GM18870 (cell line): ENCODE measurements around the gene ZNF302.
"Not testable (repeated sequence)": the region's sequence is repeated elsewhere in the genome, so short reads cannot be mapped to it uniquely, and the experiment has no call there.

Source experiments
- ATAC-seq: cut with Tn5 transposase; IDR thresholded peaks from one replicate; pipeline ENCODE4 v1.9.1; 2021; ENCODE audit warnings: moderate library complexity; ENCODE audit not compliant: unreplicated experiment

Gene ZNF302

GRCh38 chr19:34677386-34678084 is at the start of gene ZNF302:
TSS of gene ZNF302 (plus strand) at chr19:34677678. CDS start at chr19:34678805, 1,127 bp downstream.
- peak; percentile 86 for ATAC-seq

DNA sequence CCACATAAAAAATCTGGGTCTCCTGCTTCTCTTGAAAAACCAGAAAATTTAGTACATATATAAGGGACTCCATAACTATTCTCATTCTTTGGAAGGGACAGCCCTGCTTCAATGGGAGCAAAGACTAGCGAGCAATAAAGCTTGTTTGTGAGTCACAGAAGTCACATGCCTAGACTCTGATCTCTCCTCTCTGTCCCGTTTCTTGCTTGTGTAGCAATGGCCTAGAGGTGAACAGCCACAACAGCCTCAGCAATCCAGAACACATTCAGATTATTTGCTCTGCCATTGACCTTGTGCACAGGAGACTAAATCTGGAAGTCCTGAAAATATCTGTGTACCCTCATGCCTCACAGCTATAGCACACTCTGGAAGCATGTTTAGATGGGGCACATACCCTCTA is 43.7 kb upstream of the ZNF302 start:
- no peak for ATAC-seq

DNA sequence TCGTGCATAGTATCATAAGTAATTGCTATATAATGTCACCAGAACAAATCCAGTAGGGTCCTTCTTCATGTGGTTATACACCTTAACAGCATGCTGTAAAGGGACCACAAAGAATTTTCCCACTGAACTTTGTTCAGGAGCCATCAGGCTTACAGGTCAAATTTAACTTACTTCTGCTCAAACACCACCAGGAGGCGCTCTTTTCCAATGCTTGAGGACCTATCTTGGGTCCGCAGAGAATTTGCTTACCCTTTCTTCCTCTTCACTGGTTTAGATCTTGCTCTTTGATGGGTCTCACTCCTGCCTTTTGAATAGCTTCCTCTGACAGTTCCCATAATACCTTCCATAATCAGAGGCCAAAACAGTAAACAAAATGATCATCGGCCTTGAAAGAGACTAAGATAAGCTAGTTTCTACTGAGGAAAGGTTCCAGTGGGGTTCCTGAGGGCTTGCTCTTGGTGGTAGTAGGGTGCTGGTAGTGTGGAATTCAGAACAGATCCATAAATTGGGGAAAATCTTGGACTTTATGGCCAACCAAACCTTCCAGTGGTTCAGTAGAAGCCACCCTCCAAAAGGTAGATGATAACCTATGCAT is 37.9 kb upstream of the ZNF302 start:
- no peak for ATAC-seq

DNA sequence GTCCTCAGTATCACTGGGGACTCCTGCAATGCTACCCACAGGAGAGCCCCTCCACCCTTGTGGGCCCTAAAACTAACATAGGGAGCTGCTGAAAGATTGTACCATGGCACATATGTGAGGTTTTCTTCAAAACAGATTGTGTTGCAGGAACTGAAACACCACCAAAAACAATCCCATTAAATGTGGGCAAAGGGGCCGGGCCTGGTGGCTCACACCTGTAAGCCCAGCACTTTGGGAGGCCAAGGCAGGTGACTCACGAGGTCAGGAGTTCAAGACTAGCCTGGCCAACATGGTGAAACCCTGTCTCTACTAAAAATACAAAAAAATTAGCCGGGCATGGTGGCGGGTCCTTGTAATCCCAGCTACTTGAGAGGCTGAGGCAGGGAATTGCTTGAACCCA is 35.2 kb upstream of the ZNF302 start:
- no peak for ATAC-seq

DNA sequence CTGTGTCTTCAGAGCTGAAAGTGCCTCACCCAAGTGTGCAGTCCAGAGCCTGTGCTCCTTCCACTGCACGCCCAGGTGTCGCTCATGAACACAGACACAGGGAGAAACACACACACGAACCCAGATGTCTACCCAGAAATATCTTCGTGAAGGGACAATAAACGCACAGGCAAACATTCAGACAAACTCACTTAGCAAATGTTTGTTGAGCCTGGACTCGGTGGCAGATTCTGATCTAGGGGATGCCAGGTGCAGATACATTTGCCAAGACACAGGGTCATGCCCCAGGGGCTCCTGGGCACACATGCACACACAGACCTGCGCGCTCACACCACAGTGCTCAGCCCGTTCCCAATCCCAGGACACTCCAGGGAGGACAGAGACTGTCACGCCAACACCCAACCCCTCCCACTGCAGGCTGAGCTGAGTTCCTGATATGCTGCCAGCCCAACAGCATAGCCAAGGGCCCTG is 32.5 kb upstream of the ZNF302 start:
- no peak for ATAC-seq

- ATAC-seq = no peak
Measured at GRCh38 chr19:34645551-34645950, 31.9 kb upstream of the ZNF302 start.

DNA sequence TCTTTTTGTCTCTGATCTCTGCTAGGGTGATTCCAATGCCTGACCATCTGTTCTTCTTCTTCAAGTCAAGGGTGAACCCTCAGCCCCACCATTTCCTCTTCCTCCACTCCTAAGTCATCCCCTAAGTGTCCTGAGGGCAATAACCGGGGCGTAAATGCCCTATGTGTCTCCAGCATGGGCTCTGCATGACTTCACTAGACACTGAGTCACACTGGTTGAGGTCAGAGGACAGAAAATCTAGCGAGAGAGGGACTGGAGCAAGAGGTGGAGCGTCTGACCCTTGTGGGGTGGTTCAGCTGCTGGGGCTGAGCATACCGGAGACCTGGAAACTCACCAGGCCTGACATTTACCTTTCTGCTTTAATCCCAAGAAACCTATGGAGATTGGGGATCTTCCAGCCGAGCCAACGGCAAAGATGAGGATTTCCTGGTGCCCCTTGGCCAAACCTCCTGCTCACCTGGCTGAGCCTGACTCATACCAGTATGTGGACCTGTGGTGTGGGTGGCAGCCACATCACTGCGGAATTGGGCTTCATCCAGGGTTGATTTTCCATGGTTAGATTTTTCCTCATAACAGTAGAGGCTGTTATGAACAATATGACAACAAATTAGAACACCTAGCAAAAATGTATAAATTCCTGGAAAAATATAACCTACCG is 27.5 kb upstream of the ZNF302 start:
- ATAC-seq = no peak

DNA sequence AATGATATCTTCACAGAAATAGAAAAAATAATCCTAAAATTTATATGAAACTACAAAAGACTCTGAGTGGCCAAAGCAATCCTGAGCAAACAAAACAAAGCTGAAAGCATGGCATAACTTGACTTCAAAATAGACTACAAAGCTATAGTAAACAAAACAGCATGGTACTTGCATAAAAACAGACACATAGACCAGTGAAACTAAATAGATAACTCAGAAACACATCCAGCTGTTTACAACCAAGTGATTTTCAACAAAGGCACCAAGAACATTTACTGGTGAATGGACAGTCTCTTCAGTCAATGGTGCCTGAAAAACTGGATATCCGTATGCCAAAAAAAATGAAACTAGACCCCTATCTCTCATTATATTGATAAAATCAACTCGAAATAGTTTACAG is 25.7 kb upstream of the ZNF302 start:
- ATAC-seq = no peak

- no peak for ATAC-seq
Measured at GRCh38 chr19:34654796-34655195, 22.7 kb upstream of the ZNF302 start.

GRCh38 chr19:34655651-34656050 is 21.8 kb upstream of the ZNF302 start:
- ATAC-seq = no peak

DNA sequence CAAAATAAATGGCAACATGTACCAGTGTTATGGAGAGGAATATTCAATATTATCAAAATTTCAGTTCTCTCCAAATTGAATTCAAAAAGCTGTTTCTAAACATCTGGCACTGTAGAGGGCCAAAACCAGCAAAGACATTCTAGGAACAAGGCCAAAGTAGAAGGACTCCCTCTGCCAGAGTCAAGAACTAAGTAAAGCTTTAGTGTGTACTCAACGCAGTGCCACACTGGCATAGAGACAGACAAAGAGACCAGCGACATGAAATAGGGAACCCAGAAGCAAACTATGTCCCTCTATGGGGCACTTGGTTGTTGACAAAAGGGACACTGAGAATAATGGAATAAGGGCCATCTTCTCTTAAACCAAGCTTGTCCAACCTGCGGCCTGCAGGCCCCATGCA is 16.1 kb upstream of the ZNF302 start:
- no peak for ATAC-seq

DNA sequence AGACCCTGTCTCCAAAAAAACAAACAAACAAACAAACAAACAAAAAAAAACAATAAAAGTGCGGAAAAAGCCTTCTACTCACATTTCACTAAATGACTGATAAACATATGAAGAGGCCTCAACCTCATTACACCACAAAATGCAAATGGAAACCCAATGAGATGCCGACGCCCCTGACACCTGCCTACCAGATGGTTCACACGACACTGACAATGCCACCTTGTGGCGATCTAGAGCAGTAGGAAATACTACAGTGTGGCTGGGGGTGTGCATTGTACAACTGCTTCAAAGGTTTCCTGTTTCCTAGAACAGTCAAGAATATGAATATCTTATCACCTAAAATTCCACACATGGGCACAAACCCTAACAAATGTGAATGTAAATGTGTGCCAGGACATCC is 14.6 kb upstream of the ZNF302 start:
- no peak for ATAC-seq

- no peak for ATAC-seq
Measured at GRCh38 chr19:34664168-34664567, 13.3 kb upstream of the ZNF302 start.

DNA sequence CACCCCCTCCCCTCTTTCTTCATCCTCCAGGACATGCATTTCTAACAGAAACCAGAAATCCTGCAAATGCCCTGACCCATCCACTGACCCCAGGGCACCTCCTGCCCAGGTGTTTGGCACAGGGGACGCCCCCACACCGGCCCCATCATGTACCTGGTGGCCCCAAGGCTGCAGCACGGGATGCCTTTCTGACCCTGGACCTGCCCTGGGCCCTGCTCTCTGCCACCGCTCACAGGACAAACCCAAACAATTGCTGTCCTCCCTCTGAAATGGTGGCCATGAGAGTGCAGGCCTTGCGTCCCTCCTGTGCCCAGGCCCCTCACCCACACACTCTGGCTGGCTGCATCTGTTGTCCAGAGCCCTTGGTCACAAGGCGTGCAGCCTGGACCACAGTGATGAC is 12.6 kb upstream of the ZNF302 start:
- no peak for ATAC-seq

- ATAC-seq = not testable (repeated sequence)
Measured at GRCh38 chr19:34665275-34665674, 12.2 kb upstream of the ZNF302 start.

- no peak for ATAC-seq
Measured at GRCh38 chr19:34666200-34666957, 11.1 kb upstream of the ZNF302 start.

- no peak for ATAC-seq
Measured at GRCh38 chr19:34666958-34667265, 10.6 kb upstream of the ZNF302 start.

DNA sequence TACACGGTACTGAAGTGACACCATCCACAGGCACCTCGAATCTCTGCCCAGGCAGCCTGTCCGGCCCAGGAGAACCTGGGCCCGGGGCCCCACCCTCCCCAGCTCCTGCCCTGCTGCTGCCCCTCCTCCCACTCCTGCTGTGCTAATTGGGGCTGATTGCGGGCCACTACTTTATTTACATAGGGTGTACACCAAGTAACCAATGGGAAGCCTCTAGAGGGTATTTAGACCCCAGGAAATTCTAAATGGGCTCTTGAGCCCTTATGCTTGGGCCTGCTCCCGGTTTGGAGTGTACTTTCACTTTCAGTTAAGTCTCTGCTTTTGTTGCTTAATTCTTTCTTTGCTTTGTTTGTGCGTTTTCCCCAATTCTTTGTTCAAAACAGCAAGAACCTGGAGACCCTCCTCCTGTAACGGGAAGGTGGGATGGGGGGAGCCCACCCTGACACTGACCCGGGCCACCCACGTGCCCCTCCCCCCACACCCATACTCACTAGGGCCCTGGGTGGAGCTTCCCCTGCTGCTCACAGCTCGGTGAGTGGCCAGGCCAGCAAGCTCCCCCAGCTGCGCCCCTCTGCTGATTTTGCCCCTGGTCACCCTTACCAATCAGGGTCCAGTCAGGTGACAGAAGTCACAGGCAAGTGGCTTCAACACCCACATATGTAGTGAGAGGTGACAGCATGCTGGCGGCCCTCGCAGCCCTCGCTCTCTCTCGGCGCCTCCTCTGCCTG is 10.0 kb upstream of the ZNF302 start:
- no peak for ATAC-seq

DNA sequence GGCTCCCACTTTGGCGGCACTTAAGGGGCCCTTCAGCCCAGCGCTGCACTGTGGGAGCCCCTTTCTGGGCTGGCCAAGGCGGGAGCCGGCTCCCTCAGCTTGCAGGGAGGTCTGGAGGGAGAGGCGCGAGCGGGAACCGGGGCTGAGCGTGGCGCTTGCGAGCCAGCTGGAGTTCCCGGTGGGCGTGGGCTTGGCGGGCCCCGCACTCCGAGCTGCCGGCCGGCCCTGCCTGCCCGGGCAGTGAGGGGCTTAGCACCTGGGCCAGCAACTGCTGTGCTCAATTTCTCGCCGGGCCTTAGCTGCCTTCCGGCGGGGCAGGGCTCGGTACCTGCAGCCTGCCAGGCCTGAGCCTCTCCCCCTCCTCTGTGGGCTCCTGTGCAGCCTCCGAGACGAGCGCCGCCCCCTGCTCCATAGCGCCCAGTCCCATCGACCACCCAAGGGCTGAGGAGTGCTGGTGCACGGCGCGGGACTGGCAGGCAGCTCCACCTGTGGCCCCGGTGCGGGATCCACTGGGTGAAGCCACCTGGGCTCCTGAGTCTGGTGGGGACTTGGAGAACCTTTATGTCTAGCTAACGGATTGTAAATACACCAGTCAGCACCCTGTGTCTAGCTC is 9.3 kb upstream of the ZNF302 start:
- not testable (repeated sequence) for ATAC-seq

DNA sequence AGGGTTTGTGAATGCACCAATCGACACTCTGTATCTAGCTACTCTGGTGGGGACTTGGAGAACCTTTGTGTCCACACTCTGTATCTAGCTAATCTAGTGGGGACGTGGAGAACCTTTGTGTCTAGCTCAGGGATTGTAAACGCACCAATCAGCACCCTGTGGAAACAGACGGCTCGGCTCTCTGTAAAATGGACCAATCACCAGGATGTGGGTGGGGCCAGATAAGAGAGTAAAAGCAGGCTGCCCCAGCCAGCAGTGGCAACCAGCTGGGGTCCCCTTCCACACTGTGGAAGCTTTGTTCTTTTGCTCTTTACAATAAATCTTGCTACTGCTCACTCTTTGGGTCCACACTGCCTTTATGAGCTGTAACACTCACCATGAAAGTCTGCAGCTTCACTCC is 8.8 kb upstream of the ZNF302 start:
- not testable (repeated sequence) for ATAC-seq

DNA sequence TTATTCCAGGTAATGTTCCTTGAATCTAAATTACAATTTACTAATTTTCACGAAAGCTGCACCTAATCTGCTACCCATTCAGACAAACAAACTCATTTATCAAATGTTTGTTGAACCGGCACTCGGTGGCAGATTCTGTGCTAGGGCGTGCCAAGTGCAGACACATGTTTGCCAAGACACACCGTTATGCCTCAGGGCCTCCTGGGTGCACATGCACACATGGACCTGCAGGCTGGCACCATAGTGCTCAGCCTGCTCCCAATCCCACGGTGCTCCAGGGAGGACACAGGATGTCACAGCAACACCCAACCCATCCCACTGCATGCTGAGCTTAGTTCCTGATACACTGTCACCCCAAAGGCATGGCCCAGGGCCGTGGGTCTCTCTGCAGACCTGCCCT is 8.2 kb upstream of the ZNF302 start:
- ATAC-seq = no peak
